A673 (cell line): ENCODE data around the gene RALGAPA2. TPM values are rescaled to one million over a fixed set of nuclear protein-coding genes. Genes with fewer than 3 reads are reported as not detected.

ENCODE experiments used
- BruUV-seq: library from RNA; stranded (reverse); fragments of 400-500 nt; replicated peaks from 2 replicates; lab custom pipeline; 2021; lab: Mats Ljungman, UMichigan
- CTCF ChIA-PET: fragments of 300-600 bp; sonication (Branson Sonifier 250); formaldehyde crosslinking; loops from one replicate; lab custom pipeline; 2022; ENCODE audit warnings: antibody characterized with exemption; lab: Charles Lee
- POLR2A ChIA-PET: fragments of 300-600 bp; sonication (Branson Sonifier 250); formaldehyde crosslinking; loops from one replicate; lab custom pipeline; 2022; ENCODE audit warnings: antibody characterized with exemption; ENCODE audit not compliant: low non-redundant PET; lab: Charles Lee
- DNase-seq: peaks from one replicate; pipeline ENCODE4 v3.0.0-alpha.2; 2015; ENCODE audit warnings: low spot score
- H3K27ac ChIP-seq: fragments of 200-600 bp; sonication (generic); 2 replicates; pipeline ENCODE4 v1.5.1; 2016; ENCODE audit warnings: mixed run types, low read depth, mild to moderate bottlenecking, mixed read lengths, antibody characterized with exemption, low read length; ENCODE audit not compliant: poor library complexity, severe bottlenecking
- H3K27me3 ChIP-seq: fragments of 200-600 bp; sonication (generic); replicated peaks from 2 replicates; pipeline ENCODE4 v1.6.1; 2017; ENCODE audit warnings: mixed run types, low read depth, mild to moderate bottlenecking, mixed read lengths, antibody characterized with exemption, low read length; ENCODE audit not compliant: insufficient read depth, poor library complexity
- H3K36me3 ChIP-seq: fragments of 200-600 bp; sonication (generic); 2 replicates; pipeline ENCODE4 v1.6.1; 2016; ENCODE audit warnings: mixed run types, mild to moderate bottlenecking, mixed read lengths, antibody characterized with exemption, low read length; ENCODE audit not compliant: insufficient read depth, poor library complexity, severe bottlenecking
- H3K4me1 ChIP-seq: fragments of 200-600 bp; sonication (generic); 2 replicates; pipeline ENCODE4 v1.6.1; 2017; ENCODE audit warnings: mixed run types, mild to moderate bottlenecking, mixed read lengths, antibody characterized with exemption, low read length; ENCODE audit not compliant: insufficient read depth, poor library complexity, severe bottlenecking
- H3K4me3 ChIP-seq: fragments of 200-600 bp; sonication (generic); 2 replicates; pipeline ENCODE4 v1.5.1; 2016; ENCODE audit warnings: low read depth, mixed run types, mild to moderate bottlenecking, mixed read lengths, low read length; ENCODE audit not compliant: poor library complexity, severe bottlenecking
- H3K9me3 ChIP-seq: fragments of 200-600 bp; sonication (generic); 2 replicates; pipeline ENCODE4 v1.6.1; 2016; ENCODE audit warnings: mixed run types, low read depth, mild to moderate bottlenecking, mixed read lengths, antibody characterized with exemption, low read length; ENCODE audit not compliant: poor library complexity, severe bottlenecking
- CTCF ChIP-seq: fragments of 300-800, 200-600 bp; sonication (generic); conservative IDR thresholded peaks from 2 replicates; pipeline ENCODE4 v1.5.1; 2017; ENCODE audit warnings: low read depth, mild to moderate bottlenecking, antibody characterized with exemption, low read length, moderate library complexity, mixed read lengths
- EZH2 ChIP-seq: fragments of 200-600 bp; sonication (generic); IDR thresholded peaks from 2 replicates; pipeline ENCODE4 v1.6.1; 2017; ENCODE audit warnings: borderline replicate concordance, low read depth, mild to moderate bottlenecking, mixed read lengths, antibody characterized with exemption, low read length; ENCODE audit not compliant: poor library complexity, severe bottlenecking
- intact Hi-C: fragments of 100-400 bp; cut with micrococcal nuclease; formaldehyde crosslinking; loops from one replicate; pipeline ENCODE4 v1.10.0; 2022; ENCODE audit not compliant: unreplicated experiment
- total RNA-seq: library from RNA; stranded (reverse); gene quantifications from 2 replicates; pipeline ENCODE4 v1.2.3, GENCODE V29; 2021

RALGAPA2 gene
- total RNA-seq, 1 experiment from 2014 or later: 32.4 TPM

DNA sequence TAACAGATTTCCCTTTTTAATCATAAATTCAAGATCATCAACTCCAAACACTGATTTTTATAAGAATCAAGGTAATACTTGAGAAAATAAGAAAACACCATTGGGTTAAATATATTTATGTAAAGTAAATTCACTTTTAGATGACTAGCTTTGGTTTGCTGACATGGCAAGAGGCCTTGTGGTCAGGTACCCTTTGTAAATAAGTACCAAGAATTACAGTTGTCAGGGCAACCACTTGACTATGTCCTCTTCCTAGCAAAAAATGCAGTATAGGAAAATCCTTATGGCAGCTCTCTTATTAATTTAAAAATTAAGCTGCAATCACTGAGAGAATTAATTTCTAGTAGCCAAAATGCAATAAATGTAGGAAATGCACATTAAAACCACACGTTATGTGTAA is 190.7 kb downstream of the RALGAPA2 start:
- Histone ChIP-seq H3K4me1 (no peaks in the 10 kb centered on the region), H3K27me3 (no peaks in the 10 kb centered on the region), H3K9me3 (no peaks in the 10 kb centered on the region), H3K36me3 (peaks cover 3% of the 10 kb centered on the region), H3K27ac (no peak overlapping the region), H3K4me3 (no peak overlapping the region)
- no peak for DNase-seq
- POLR2A ChIA-PET: no interaction called here
- intact Hi-C loops: no loop called here
- CTCF ChIA-PET: no interaction called here
- TF ChIP-seq EZH2: no peak
- TF ChIP-seq CTCF: no peak
- BruUV-seq: no TSS peak

DNA sequence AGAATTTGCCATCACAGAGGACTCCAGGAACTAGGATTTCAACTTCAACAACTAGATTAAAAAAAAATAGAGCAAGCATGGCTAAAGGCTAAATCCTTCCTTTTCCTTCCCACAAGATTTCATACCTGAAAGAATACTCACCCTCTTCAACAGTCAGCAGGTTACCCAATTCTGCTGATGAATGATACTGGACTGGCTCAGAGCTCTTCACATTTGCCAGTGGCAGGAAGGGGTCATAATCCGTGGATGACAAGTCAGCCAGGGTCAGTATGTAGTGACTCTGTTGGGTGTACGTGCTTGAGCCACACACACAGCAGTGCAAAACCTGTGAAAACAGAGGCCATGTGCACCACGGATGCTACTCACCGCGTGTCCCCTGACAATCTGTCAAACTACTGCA is 191.7 kb downstream of the RALGAPA2 start:
- H3K27me3 ChIP-seq: no peaks in the 10 kb centered on the region
- H3K9me3 ChIP-seq: no peaks in the 10 kb centered on the region
- BruUV-seq: no TSS peak
- CTCF ChIA-PET: no interaction called here
- no peaks in the 10 kb centered on the region for H3K4me1 ChIP-seq
- POLR2A ChIA-PET: no interaction called here
- no peak for DNase-seq
- TF ChIP-seq EZH2: no peak
- no peak for TF ChIP-seq CTCF
- H3K27ac ChIP-seq: no peak overlapping the region
- no peak overlapping the region for H3K4me3 ChIP-seq
- intact Hi-C loops: no loop called here
- H3K36me3 ChIP-seq: peaks cover 3% of the 10 kb centered on the region

- intact Hi-C loops: no loop called here
- TF ChIP-seq CTCF (no peak), EZH2 (no peak)
- ChIA-PET CTCF (no interaction called here), POLR2A (no interaction called here)
- Histone ChIP-seq H3K9me3 (no peaks in the 10 kb centered on the region), H3K27me3 (no peaks in the 10 kb centered on the region), H3K27ac (no peak overlapping the region), H3K4me3 (no peak overlapping the region), H3K36me3 (peaks cover 3% of the 10 kb centered on the region), H3K4me1 (no peaks in the 10 kb centered on the region)
- no TSS peak for BruUV-seq
- no peak for DNase-seq
Observed at GRCh38 chr20:20519269-20519668, 193.2 kb downstream of the RALGAPA2 start.
